ENCODE data around the gene BCKDHB.

GRCh38 chr6:80158478-80158989 lies 52.1 kb downstream of the BCKDHB start:
- TF ChIP-seq EZH2 (IDR thresholded peaks at IDR 0.05; ENCODE audit: low read length) (no peak), CTCF (optimal IDR thresholded peaks at IDR 0.05 in 1 of 3, IDR thresholded peaks at IDR 0.05 in 1 of 3, conservative IDR thresholded peaks at IDR 0.05 in 1 of 3; ENCODE audit: extremely low read depth in 1 of 3, insufficient read depth in 2 of 3, low read length in 3 of 3) (no peak)
